NCI-H1417 (cell line): ENCODE data around the gene TCF7L1.
"Not testable (repeated sequence)": the region's sequence is repeated elsewhere in the genome, so short reads cannot be mapped to it uniquely, and the experiment has no call there.

Source experiments
- DNase-seq, 3 experiments: peaks; one replicate each; lab custom pipeline; 2025; lab: John Stamatoyannopoulos, UW

TCF7L1 gene

GRCh38 chr2:85282914-85283313 is 149.7 kb downstream of the TCF7L1 start:
- DNase-seq, result no peak

GRCh38 chr2:85283641-85284040 is 150.4 kb downstream of the TCF7L1 start:
- DNase-seq, result no peak

- no peak for DNase-seq
Measured at GRCh38 chr2:85286918-85287317, 153.7 kb downstream of the TCF7L1 start.

- DNase-seq, result no peak
Measured at GRCh38 chr2:85287721-85288120, 154.5 kb downstream of the TCF7L1 start.

GRCh38 chr2:85288244-85288725 is 155.1 kb downstream of the TCF7L1 start:
- peak in 2 of 3 experiments; percentile 1 for DNase-seq

- no peak for DNase-seq
Measured at GRCh38 chr2:85291425-85292023, 158.3 kb downstream of the TCF7L1 start.

- DNase-seq, result peak in 1 of 3 experiments; percentile 1
Measured at GRCh38 chr2:85302121-85302520, 168.9 kb downstream of the TCF7L1 start.

- no peak for DNase-seq
Measured at GRCh38 chr2:85303780-85304531, 170.8 kb downstream of the TCF7L1 start.

GRCh38 chr2:85307527-85307897 is 174.3 kb downstream of the TCF7L1 start:
- no peak for DNase-seq

GRCh38 chr2:85308201-85308600 is 175.0 kb downstream of the TCF7L1 start:
- DNase-seq, result no peak

- DNase-seq, result peak in 2 of 3 experiments; percentile 41 to 77
Measured at GRCh38 chr2:85308896-85309555, 175.8 kb downstream of the TCF7L1 start.

- DNase-seq, result peak in 1 of 3 experiments; percentile 29
Measured at GRCh38 chr2:85309699-85310321, 176.6 kb downstream of the TCF7L1 start.

- DNase-seq, result no peak
Measured at GRCh38 chr2:85310330-85310729, 177.1 kb downstream of the TCF7L1 start.

GRCh38 chr2:85312404-85312803 is 179.2 kb downstream of the TCF7L1 start:
- DNase-seq, result no peak

GRCh38 chr2:85314884-85315242 is 181.7 kb downstream of the TCF7L1 start:
- DNase-seq, result no peak

- DNase-seq, result not testable (repeated sequence)
Measured at GRCh38 chr2:85315921-85316320, 182.7 kb downstream of the TCF7L1 start.

- DNase-seq, result peak in 1 of 3 experiments; percentile 16
Measured at GRCh38 chr2:85318222-85319074, 185.3 kb downstream of the TCF7L1 start.

GRCh38 chr2:85319796-85320195 is 186.6 kb downstream of the TCF7L1 start:
- no peak for DNase-seq

- no peak for DNase-seq
Measured at GRCh38 chr2:85323351-85323987, 190.3 kb downstream of the TCF7L1 start.

GRCh38 chr2:85323988-85324367 is 190.8 kb downstream of the TCF7L1 start:
- DNase-seq, result not testable (repeated sequence)
